OCI-LY1 (cell line): ENCODE measurements around the gene LRFN2.

Experiments
- CTCF ChIP-seq: fragments of 200-600 bp; sonication (generic), shearing (Covaris generic); IDR thresholded peaks from 2 replicates; pipeline ENCODE4 v1.5.1; 2017; ENCODE audit warnings: mild to moderate bottlenecking, antibody characterized with exemption, low read length, moderate library complexity, mixed read lengths
- EZH2 ChIP-seq: fragments of 200-600 bp; sonication (generic), shearing (Covaris generic); IDR thresholded peaks from 2 replicates; pipeline ENCODE4 v1.8.0; 2017; ENCODE audit warnings: borderline replicate concordance, mixed run types, mild to moderate bottlenecking, antibody characterized with exemption, low read length, moderate library complexity, mixed read lengths

GRCh38 chr6:40556023-40556422, 31.1 kb downstream of the LRFN2 start:
- TF ChIP-seq CTCF (no peak), EZH2 (no peak)
